Measurements from ENCODE around the gene CSTF1.

CSTF1 gene

DNA sequence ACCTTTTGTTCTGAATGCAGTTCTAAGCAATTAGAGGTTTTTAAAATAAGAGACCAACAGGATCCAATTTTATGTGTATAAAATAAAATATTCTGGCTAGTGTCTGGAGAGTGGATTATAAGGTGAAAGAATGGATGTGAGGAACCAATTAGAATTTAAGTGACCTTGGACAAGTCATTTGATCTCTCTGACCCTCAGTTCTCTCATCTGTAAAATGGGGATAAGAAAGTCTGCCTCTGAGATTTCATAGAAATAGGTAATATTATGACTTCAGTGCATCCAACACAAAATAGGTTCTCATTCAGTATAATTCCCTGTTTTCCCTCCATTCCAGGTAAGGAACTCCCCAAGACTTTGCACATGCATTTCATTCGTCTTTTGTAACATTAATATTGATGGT lies 38.5 kb downstream of the CSTF1 start:
- DNase-seq, result no peak

DNA sequence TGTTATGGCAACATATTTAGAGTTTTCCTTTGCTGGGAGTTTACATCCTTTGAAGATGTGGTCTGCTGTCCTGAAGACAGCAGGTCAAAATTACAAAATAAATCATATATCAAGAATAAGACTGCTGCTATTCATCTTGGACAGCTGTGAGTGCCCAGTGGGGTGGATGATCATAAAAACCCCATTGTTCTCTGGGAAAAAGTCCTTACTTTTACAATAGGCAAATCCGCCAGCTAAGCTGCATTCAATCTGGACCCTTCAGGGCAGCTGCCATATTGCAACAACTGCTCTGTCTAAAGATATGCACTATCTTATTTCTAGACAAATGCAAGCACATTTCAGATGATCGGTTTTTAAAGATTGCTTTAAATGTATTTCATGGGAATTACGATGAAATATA lies 39.0 kb downstream of the CSTF1 start:
- no peak for DNase-seq

DNA sequence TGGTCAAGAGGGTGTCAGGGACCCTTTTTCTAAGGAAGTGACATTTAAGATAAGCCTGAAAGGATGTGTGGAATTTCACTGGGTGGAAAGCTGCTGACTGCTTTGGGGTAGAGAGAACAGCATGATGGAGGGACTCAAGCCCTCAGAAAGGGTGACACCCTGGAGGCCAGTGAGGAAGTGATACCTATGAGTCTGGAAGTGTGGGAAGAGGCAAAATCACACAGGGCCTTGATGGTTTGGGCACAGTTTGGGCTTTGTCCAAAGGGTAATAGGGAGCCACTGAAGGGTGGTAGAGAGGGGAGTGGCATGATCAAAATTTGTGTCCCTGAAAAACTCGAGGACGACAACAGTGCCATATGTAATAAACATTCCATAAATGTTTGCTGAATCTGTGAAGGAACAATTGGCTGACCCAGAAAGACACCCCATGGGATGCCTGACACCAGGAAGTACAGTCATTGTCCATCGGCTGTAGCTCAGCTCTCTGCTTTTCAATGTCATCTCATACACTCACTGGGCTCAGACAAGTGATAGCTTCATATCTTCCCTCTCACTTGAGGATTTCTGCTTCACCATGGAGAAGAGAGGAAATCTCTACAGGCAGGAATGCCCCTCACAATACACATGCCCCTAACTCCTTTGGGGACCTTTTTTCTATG lies 40.9 kb downstream of the CSTF1 start:
- no peak for DNase-seq

DNA sequence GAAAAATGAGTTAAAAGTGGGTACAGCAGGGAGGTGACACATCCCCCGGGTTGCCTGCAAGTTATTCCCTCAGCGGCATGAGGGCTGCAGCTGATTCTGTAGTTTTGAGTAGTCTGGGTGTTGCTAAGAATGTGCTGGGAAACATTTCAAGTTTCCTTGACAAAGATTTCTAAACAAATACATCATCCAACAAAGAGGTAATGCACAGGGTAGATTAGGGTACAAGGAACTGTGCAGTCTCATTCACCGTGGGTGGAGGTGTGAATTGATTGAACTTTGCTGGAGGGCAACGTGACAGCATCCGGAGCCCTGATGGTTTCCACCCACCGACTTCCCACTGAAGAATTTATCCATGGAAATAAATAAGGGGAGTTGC lies 41.4 kb downstream of the CSTF1 start:
- DNase-seq, result no peak

DNA sequence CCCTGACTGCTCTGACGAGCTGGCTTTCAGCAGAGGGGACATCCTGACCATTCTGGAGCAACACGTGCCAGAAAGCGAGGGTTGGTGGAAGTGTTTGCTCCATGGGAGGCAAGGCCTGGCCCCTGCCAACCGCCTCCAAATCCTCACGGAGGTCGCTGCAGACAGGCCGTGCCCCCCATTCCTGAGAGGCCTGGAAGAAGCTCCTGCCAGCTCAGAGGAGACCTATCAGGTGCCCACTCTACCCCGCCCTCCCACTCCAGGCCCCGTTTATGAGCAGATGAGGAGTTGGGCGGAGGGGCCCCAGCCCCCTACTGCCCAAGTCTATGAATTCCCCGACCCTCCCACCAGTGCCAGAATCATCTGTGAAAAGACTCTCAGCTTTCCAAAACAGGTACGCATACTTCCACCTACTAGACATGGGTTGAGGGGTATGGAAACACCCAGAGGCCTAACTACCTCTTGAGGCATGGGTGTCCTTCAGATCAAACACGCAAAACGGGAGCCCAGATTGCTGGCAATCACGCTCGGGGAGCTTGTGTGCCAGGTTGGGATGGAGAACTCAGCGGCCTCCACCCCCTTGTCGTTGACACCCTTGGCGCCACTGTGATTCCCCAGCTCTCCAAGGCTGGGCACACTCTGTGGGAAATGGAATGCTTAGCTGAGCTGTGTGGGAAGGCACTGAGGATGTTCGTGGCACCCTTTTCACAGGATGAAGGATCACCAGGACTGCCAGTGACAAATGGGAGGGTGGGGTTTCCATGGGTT lies 44.9 kb downstream of the CSTF1 start:
- no peak for DNase-seq

DNA sequence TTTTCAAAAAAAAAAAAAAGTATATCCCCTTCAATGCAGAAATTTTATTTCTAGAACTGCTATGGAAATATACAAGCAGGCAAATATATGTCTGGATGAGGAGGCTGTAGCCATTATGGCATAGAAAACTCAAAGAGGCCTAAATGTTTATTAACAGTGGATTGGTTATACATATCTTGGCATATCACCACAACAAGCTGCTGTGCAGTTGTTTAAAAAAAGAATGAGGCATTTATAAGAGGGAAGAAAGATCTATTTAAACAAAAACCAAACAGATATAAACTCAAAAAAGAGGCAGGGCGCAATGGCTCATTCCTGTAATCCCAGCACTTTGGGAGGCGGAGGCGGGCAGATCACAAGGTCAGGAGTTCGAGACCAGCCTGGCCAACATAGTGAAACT lies 45.8 kb downstream of the CSTF1 start:
- no peak for DNase-seq

DNA sequence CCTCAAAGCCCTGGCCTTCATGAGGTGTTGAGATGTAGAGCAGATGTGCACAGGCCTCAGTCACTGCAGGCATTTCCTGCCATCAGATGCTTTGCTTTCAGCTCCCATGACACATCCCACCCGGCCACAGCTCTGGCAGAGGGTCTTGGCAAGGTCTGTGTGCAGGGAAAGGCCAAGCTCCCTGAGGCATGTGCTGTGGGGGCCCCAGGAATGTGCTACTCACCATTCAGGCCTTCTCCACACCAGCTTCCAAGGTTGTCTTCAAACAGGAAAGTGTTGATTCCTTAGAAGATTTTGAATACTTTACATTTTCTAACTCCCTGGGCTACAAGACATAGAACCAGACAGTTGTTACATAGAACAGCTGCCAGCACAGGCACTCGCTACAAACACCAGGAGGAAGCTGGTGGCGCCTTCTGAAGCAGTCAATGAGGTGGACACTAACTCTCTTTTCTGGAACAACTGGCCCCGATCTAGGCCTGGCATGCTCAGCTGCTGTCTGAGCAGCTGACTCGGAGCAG lies 47.4 kb downstream of the CSTF1 start:
- DNase-seq, result no peak

DNA sequence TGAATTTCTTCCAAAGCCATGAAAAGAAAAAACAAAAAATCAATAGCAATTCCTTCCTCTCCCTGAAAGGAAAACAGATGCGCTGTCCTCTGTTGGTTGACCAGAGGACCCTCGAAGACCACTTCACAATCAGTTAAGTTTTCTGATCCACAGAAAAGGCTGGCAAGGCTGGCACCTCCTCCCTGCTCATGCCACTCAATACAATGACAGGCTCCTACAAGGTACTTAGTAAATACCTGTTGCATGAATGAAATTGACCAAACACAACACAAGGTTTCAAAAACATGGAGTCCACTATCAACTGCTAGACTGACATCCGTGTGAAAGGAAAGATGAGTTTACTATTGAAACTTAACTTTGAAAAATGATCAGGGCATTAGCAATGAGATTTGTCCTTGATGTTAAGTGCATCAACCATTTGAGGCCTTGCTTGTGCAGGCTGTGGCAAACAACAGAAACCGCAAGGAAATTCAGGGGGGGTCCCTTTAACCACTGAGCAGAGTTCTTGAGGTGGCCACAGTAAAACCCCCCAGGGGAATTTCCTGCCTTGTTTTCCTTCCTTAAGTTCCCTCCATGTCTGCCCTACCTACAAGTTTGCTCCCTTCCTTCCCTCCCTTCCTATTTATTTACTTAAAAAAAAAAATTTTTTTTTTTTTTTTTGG lies 48.0 kb downstream of the CSTF1 start:
- no peak for DNase-seq

DNA sequence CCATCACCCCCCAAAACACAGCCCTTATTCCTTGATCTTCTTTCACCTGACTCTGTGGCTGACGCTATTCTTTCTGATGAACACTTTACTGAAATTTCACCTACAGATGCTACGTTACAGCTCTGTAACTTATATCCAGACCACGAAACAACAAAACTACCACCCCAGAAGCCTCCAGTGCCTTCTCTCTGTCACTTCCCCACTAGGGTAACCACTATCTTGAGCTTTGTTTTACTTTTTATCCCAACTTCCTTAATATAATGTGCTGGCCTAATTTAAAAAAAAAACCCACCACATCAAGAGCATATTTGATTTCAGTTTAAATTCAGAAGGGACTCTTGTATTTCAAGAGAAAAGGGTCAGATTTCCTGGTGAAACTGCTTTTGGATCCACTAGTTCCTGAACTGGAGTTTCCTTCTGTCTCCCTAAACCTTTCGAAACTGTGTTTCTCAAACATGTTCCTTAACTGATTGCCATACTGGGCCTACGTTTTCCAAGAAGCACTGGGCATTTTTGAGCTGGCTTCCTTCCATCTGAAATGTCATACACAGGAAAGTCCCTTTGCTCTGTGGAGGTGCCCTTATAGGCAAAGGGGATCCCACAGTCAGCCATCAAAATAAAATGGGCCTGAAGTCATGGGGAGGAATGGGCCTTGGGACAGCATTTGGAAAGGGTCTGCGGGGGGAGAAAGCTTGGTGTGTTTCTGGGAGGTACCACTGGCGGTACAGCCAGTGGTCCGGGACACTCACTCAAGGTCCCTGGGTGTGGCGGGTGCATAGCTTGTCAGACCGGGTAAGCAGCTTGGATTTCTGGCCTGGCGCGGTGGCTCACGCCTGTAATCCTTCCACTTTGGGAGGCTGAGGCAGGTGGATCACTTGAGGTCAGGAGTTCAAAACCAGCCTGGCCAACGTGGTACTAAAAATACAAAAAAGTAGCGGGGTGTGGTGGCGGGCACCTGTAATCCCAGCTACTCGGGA lies 50.2 kb downstream of the CSTF1 start:
- DNase-seq, result no peak

DNA sequence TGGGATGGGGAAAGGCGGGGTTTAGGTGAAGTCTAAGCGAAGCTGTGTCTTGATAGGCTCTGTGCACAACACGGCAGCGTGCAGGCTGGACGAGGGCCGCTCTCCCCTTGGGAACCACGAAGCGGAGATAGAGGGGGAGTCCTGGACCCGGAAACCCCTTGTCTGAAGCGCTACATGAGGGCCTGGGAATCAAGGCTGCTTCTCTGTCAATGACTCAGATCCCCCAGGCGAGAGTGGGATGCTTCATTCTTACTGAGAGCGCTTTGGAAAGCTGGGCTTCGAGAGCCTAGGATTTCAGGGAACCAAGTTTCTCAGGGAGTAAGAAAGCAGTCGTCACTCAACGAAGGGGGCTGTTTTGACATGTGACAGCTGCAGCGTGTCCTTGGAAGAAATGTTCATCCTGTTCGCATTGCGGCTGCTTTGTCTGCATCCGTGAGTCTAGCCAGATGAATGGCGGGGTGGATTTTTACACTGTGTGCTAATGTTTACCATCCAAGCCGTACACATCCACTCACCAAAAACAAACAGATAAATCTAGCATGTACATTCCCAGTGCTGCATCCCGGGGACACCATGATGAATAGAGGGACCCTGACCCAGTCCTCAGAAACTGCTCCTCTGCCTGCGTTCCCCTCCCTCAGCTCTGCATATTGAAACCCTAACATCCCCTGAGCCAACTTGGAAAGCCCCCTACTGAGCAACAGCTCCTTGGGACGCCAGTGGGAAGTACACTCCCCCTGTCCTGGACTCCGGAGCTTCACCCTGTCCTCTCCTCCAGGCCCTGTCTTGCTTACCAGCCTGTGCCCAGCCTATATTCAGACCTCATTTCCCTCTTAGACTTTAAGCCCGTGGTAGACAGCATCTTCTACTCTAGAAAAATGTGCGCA lies 51.5 kb downstream of the CSTF1 start:
- no peak for DNase-seq

DNA sequence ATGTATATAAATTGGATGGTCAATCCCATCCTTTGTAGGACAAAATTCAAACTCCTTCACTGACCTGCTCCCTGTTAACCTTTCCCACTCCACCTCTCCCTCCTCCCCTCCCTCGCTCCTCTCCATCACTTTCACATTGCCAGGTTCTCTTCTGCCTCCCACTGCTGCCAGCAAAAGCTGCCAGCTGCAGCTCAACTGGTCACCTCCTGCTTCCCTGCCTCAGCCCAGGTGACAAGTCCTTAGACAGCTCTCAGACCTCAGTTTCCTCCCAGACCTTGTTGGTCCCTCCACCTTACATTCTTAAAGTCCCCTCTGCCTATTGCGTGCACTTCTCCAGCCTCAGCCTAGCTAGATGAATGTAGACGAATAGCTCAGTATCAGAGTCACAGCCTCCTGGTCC lies 52.7 kb downstream of the CSTF1 start:
- DNase-seq, result no peak

DNA sequence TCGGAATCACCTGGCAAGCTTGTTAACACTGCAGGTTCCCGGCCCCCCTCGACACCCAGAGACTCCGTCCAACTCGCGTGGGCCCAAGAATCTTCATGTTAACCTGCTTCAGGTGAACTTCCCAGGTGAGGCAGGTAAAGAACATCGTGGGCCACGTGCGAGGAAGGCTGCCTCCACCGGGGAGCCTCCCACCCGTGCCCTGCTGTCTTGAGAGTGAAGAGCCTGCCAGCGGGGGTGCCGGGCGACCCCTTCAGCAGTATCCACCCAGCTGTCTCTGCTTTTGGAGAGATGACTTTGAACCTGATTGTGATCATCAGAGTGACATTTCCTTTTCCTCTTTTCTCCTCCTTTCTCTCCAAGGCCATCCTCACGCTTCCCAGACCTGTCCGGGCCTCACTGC lies 53.1 kb downstream of the CSTF1 start:
- no peak for DNase-seq

DNA sequence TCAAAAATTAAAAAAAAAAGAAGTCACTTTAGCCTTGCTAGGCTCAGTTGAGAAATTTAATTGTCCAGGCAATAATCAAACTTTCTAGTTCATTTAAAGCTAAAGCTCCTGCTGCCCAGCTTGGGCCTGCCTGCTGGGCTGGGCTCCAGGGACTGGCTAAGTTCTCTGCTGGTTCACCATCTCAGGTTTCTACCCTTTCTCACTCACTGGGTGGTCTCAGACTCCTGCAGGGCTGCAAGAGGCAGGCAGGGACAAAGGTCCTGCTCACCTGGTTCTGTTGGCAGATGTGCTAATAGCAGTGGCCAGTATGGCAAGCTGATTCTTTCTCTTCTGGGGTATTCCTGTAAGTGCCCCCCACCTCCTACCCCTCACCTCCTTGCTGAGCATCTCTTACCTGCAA lies 54.8 kb downstream of the CSTF1 start:
- no peak for DNase-seq

DNA sequence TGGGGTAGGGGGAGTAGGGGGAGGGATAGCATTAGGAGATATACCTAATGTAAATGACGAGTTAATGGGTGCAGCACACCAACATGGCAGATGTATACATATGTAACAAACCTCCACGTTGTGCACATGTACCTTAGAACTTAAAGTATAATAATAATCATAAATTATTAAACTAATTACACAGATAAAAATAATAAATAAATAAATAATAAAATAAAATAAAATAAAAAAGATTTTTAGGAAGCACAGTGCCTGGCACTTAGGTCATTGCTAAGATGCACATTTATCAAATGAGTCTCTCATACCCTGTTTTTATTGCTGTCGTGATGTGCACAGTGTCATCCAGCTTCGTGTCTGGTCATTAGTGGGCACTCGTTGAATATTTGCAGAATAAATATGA lies 57.0 kb downstream of the CSTF1 start:
- no peak for DNase-seq

DNA sequence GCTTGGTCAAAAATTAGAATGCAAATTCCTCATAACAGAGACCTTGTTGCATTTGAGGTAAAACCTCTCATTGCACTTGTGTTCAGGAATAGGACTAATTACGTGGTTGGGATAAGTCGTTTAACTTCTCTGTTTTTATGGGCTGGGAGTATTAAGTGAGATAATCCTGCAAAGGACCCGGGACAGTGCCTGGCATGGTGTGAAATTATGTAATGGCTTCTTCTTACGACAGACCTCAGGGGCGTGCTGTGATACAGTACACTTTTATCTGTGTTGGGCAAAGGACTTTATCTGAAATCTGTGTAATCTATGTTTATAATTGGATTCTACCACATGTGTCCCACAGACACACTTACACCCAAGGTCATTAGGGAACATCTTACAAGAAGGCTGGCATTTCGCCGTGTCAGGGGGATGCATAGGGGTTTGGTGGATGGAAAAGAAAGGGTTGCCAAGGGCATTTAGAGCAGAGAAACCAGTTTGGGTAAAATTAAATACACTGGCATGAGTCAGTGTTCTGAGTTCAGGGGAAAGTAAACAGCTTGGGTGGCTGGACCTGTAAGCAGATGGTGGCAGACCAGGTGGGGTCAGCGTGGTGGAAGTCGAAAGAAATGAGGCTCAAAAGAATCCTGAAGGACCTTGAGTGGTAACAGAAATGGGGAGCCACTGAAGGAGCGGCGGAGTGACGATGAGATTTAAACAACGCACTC lies 58.8 kb downstream of the CSTF1 start:
- DNase-seq, result no peak

DNA sequence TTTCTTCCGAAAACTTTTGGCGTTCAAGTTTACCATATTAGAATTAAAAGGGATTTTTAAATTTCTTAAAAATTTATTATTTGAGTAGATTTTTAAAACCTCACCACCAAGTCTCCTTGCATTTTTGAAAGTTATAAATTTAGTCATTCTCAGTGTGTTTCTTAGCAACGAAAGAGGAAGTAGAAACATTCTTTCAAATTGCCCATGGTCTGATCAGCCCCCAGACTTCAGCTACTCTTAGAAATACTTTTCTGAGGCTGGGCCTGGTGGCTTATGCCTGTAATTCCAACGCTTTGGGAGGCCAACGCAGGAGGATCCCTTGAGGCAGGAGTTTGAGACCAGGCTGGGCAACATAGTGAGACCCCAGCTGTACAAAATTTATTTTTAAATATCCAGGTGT lies 60.9 kb downstream of the CSTF1 start:
- DNase-seq, result no peak

DNA sequence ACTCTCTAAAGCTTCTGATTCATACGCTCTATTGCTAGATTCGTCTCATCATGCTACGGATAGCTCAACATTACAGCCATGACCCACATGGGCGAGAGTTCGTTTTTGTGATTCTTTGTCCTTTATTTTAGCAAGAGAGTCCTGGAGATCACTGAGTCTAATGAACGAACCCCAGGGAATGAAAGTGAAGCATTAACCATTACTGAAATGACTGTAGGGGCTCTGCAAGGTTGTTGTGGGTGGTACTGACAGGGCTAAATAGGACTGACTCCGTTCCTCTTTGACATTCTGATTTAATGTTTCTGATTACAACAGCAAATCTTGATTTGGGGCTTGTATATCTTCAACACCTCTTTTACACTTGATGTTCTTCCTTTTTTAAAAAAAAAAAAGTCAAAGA lies 62.3 kb downstream of the CSTF1 start:
- no peak for DNase-seq

All from SHP77 (cell line).